GM23248 (cell line): ENCODE data around the gene ATG7.

ENCODE experiments used
- EZH2 ChIP-seq: fragments of 200-600 bp; sonication (generic); IDR thresholded peaks from 2 replicates; pipeline ENCODE4 v1.6.1; 2018; ENCODE audit warnings: antibody characterized with exemption, mild to moderate bottlenecking; ENCODE audit not compliant: insufficient read depth, poor library complexity, severe bottlenecking
- EZH2phosphoT487 ChIP-seq: fragments of 200-600 bp; sonication (generic); IDR thresholded peaks from 2 replicates; pipeline ENCODE4 v1.6.1; 2018; ENCODE audit warnings: antibody characterized with exemption, moderate library complexity, mild to moderate bottlenecking, low read depth; ENCODE audit not compliant: insufficient read depth

DNA sequence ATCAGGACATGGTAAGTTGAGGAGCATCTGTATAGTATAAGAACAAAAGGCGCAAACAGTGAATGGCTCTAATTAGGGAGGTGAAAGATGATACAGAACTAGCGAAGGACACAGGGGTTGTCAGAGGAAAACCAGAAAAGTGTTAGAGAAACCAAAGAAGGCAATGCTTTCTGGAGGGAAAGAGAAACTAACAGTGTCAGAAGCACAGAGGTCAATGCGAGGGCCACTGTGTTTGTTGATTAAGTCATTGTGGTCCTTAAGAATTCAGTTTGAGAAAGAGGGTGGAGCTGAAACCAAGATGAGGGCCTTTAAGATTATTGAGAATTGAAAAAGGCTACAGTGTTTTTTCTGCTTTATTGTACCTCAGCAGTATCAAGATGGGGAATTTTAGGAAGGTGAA is 28.8 kb downstream of the ATG7 start:
- no peak for TF ChIP-seq EZH2
- no peak for TF ChIP-seq EZH2phosphoT487
